ENCODE data around the gene SDR42E2. TPM values are rescaled to one million over a fixed set of nuclear protein-coding genes. Genes with fewer than 3 reads are reported as not detected.

Gene SDR42E2
- polyA plus RNA-seq, 1 donor from 2014 or later = not detected

DNA sequence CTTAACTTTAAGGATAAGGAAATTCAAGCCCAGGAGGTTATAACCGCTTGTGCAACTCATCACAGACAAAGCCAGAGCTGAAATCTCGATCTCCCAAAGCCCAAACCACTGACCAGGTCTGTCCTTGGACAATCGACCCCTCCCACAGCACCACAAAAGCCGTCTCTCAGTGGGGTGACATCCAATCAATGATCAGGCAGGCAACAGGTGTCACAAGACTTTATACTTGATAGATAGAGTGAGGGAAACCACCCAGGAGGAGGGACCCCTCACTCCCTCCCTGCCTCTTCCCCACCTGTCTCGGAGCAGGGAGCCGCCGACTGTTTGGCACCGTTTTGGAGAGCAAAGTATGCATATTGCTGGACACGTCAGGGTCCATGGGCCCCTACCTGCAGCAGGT lies 14.5 kb upstream of the SDR42E2 start:
- Histone ChIP-seq H3K79me2 (replicated peaks; ENCODE audit: insufficient read depth, low read length) (no peaks in the 10 kb centered on the region), H3F3A (ENCODE audit: insufficient read depth, low read length, poor library complexity, severe bottlenecking) (no peaks in the 10 kb centered on the region), H3K9ac (ENCODE audit: low read length) (no peak overlapping the region), H3K27me3 (ENCODE audit: insufficient read depth, low read depth, low read length) (no peaks in the 10 kb centered on the region), H3K4me3 (ENCODE audit: low read length) (no peak overlapping the region), H2AFZ (ENCODE audit: low read depth, low read length) (no peak overlapping the region), H3K4me2 (ENCODE audit: low read length) (no peak overlapping the region), H3K27ac (ENCODE audit: low read length) (no peak overlapping the region), H3K9me3 (ENCODE audit: low read length) (no peaks in the 10 kb centered on the region), H4K20me1 (ENCODE audit: insufficient read depth) (no peaks in the 10 kb centered on the region), H3K36me3 (ENCODE audit: insufficient read depth, low read length) (no peaks in the 10 kb centered on the region), H3K9me2 (ENCODE audit: insufficient read depth, low read length) (no peaks in the 10 kb centered on the region)
- TF ChIP-seq MXI1 (conservative IDR thresholded peaks at IDR 0.05; ENCODE audit: poor library complexity, severe bottlenecking) (no peak), RAD21 (conservative IDR thresholded peaks at IDR 0.05) (no peak), POLR2AphosphoS5 (IDR thresholded peaks at IDR 0.05) (no peak), EZH2 (IDR thresholded peaks at IDR 0.05; ENCODE audit: borderline replicate concordance, insufficient read depth, low read length, poor library complexity, severe bottlenecking) (no peak), TAF1 (IDR thresholded peaks at IDR 0.05; ENCODE audit: low read depth) (no peak), SMC3 (conservative IDR thresholded peaks at IDR 0.05; ENCODE audit: poor library complexity) (no peak), EP300 (conservative IDR thresholded peaks at IDR 0.05; ENCODE audit: poor library complexity, severe bottlenecking) (no peak)
- TF ChIP-seq, protein P1, sequence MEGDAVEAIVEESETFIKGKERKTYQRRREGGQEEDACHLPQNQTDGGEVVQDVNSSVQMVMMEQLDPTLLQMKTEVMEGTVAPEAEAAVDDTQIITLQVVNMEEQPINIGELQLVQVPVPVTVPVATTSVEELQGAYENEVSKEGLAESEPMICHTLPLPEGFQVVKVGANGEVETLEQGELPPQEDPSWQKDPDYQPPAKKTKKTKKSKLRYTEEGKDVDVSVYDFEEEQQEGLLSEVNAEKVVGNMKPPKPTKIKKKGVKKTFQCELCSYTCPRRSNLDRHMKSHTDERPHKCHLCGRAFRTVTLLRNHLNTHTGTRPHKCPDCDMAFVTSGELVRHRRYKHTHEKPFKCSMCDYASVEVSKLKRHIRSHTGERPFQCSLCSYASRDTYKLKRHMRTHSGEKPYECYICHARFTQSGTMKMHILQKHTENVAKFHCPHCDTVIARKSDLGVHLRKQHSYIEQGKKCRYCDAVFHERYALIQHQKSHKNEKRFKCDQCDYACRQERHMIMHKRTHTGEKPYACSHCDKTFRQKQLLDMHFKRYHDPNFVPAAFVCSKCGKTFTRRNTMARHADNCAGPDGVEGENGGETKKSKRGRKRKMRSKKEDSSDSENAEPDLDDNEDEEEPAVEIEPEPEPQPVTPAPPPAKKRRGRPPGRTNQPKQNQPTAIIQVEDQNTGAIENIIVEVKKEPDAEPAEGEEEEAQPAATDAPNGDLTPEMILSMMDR (IDR thresholded peaks at IDR 0.05; ENCODE audit: poor library complexity, severe bottlenecking) = no peak
- TF ChIP-seq, protein P2, sequence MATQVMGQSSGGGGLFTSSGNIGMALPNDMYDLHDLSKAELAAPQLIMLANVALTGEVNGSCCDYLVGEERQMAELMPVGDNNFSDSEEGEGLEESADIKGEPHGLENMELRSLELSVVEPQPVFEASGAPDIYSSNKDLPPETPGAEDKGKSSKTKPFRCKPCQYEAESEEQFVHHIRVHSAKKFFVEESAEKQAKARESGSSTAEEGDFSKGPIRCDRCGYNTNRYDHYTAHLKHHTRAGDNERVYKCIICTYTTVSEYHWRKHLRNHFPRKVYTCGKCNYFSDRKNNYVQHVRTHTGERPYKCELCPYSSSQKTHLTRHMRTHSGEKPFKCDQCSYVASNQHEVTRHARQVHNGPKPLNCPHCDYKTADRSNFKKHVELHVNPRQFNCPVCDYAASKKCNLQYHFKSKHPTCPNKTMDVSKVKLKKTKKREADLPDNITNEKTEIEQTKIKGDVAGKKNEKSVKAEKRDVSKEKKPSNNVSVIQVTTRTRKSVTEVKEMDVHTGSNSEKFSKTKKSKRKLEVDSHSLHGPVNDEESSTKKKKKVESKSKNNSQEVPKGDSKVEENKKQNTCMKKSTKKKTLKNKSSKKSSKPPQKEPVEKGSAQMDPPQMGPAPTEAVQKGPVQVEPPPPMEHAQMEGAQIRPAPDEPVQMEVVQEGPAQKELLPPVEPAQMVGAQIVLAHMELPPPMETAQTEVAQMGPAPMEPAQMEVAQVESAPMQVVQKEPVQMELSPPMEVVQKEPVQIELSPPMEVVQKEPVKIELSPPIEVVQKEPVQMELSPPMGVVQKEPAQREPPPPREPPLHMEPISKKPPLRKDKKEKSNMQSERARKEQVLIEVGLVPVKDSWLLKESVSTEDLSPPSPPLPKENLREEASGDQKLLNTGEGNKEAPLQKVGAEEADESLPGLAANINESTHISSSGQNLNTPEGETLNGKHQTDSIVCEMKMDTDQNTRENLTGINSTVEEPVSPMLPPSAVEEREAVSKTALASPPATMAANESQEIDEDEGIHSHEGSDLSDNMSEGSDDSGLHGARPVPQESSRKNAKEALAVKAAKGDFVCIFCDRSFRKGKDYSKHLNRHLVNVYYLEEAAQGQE (IDR thresholded peaks at IDR 0.05; ENCODE audit: borderline replicate concordance) = no peak

GRCh38 chr16:22151246-22151998 lies 10.9 kb upstream of the SDR42E2 start:
- H3K4me3 ChIP-seq (ENCODE audit: low read length) = no peak overlapping the region
- no peaks in the 10 kb centered on the region for H3K9me3 ChIP-seq (ENCODE audit: low read length)
- H3K9me2 ChIP-seq (ENCODE audit: insufficient read depth, low read length) = no peaks in the 10 kb centered on the region
- no peaks in the 10 kb centered on the region for H3K27me3 ChIP-seq (ENCODE audit: insufficient read depth, low read depth, low read length)
- no peaks in the 10 kb centered on the region for H3F3A ChIP-seq (ENCODE audit: insufficient read depth, low read length, poor library complexity, severe bottlenecking)
- TF ChIP-seq POLR2AphosphoS5 (IDR thresholded peaks at IDR 0.05) = no peak
- no peak for TF ChIP-seq EZH2 (IDR thresholded peaks at IDR 0.05; ENCODE audit: borderline replicate concordance, insufficient read depth, low read length, poor library complexity, severe bottlenecking)
- TF ChIP-seq MXI1 (conservative IDR thresholded peaks at IDR 0.05; ENCODE audit: poor library complexity, severe bottlenecking) = no peak
- TF ChIP-seq RAD21 (conservative IDR thresholded peaks at IDR 0.05) = no peak
- no peaks in the 10 kb centered on the region for H3K36me3 ChIP-seq (ENCODE audit: insufficient read depth, low read length)
- H3K4me2 ChIP-seq (ENCODE audit: low read length) = no peak overlapping the region
- H4K20me1 ChIP-seq (ENCODE audit: insufficient read depth) = no peaks in the 10 kb centered on the region
- H2AFZ ChIP-seq (ENCODE audit: low read depth, low read length) = no peak overlapping the region
- H3K79me2 ChIP-seq (replicated peaks; ENCODE audit: insufficient read depth, low read length) = no peaks in the 10 kb centered on the region
- no peak overlapping the region for H3K9ac ChIP-seq (ENCODE audit: low read length)
- H3K27ac ChIP-seq (ENCODE audit: low read length) = no peak overlapping the region

Measured in neural cell (in vitro differentiated cells).